SIG-M5 treated with dmso at 0.1 percent for 504 hours (cell line): ENCODE data around the gene TLCD4.
"Not testable (repeated sequence)": the region's sequence is repeated elsewhere in the genome, so short reads cannot be mapped to it uniquely, and the experiment has no call there.

ENCODE experiments used
- DNase-seq: peaks from one replicate; lab custom pipeline; 2025; ENCODE audit not compliant: unreplicated experiment; lab: John Stamatoyannopoulos, UW

The TLCD4 gene

DNA sequence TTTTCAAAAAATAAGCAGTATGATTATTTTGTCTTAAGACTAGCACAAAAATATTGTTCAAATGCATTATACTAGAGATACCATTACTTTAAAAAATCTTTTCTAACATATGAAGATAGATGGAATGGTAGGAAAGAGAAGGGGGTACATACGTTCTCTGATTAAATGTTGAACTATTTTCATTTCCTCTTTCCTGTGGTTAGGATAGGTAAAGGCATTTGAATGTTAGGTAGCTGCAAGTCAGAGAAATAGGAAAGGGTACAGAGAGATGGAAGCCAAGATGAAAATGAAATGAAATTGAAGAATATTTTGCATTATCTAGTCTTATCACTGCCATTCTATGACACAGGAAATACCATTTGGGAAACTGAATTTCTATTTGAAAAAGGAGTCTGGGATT is 28.3 kb downstream of the TLCD4 start:
- DNase-seq, result no peak

DNA sequence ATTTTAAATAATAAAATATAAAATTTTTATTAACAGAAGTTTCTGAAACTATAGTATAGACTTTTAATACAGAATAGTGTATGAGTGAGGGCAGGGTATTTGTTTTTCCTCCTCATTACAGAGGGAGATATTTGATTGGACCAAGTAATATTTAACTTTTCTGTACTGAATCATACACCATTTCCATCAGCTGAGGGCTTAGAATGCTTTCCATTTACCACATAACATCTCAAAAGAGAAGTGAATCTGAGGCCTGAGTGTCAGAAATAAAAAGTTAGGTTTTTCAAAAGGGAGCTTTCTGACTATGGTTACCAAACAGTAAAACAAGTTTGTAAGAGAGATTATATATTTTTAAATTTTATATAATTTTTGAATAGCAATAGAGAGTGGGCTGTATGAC is 29.5 kb downstream of the TLCD4 start:
- peak; percentile 22 for DNase-seq

DNA sequence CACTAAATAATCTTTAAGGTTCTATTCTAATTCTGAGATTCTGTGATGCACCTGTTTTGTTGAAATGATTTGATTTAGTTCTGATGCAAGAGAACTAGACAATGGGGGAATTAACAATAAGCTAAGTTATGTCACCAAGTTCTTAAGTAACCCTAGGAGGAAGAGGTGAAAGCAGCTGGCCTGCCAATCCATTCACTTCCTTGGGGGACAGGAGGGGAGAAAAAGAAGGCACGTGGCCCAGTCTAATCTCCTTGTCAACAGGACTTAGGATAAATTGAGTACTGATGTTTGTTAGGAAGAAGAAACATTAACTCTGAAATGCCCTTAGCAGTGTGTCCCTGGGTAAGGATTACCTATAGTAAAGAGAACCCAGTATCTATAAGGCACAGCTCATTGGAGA is 36.9 kb downstream of the TLCD4 start:
- DNase-seq, result no peak

DNA sequence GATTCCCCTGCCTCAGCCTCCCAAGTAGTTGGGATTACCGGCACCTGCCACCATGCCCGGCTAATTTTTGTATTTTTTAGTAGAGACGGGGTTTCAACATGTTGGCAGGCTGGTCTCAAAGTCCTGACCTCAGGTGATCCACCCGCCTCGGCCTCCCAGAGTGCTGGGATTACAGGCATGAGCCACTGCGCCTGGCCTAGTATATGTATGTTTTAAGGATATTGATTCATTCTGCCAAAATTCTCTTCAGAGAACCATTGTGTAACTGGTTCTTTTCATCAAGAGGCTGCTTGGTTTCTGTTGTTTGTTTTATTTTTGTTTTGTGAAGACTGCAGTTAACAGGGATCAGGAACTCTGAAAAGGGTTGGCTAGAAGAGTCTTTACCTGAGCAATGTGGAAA is 48.4 kb downstream of the TLCD4 start:
- not testable (repeated sequence) for DNase-seq
